Measurements from ENCODE around the gene ZNF12. TPM values are rescaled to one million over a fixed set of nuclear protein-coding genes. Genes with fewer than 3 reads are reported as not detected.
"Not testable (repeated sequence)": the region's sequence is repeated elsewhere in the genome, so short reads cannot be mapped to it uniquely, and the experiment has no call there.

Gene ZNF12
- total RNA-seq, 4 donors from 2014 or later, result 4.5 to 8.9 (median 5.3) TPM

- intact Hi-C loops (cut with DNase I; ENCODE audit: low total_unique reads), result no loop called here
- in situ Hi-C loops (cut with MboI; ENCODE audit: low sequenced_read_pairs in 4 of 4), result no loop called here
- no peak for ATAC-seq
Measured at GRCh38 chr7:6718124-6718523, 11.4 kb upstream of the ZNF12 start.

GRCh38 chr7:6715898-6716297, 9.2 kb upstream of the ZNF12 start:
- H3K36me3 ChIP-seq; H3K9me3 ChIP-seq; DNase-seq; ATAC-seq; H3K27ac ChIP-seq; H3K27me3 ChIP-seq; H3K4me3 ChIP-seq; in situ Hi-C loops (cut with MboI; ENCODE audit: low sequenced_read_pairs in 4 of 4); intact Hi-C loops (cut with DNase I; ENCODE audit: low total_unique reads); H3K4me1 ChIP-seq: not testable (repeated sequence)

More at GRCh38 chr7:6718124-6718523, 11.4 kb upstream of the ZNF12 start:
- no peak for DNase-seq
- Histone ChIP-seq H3K4me3 (no peak overlapping the region), H3K36me3 (no peaks in the 10 kb centered on the region), H3K27ac (no peak overlapping the region), H3K9me3 (no peaks in the 10 kb centered on the region), H3K27me3 (no peaks in the 10 kb centered on the region), H3K4me1 (no peaks in the 10 kb centered on the region)
- TF ChIP-seq POLR2A (IDR thresholded peaks at IDR 0.05) (no peak), CTCF (IDR thresholded peaks at IDR 0.05 in 4 of 5, conservative IDR thresholded peaks at IDR 0.05 in 1 of 5) (no peak)

GRCh38 chr7:6714360-6714759, 7.6 kb upstream of the ZNF12 start:
- TF ChIP-seq CTCF (IDR thresholded peaks at IDR 0.05 in 4 of 5, conservative IDR thresholded peaks at IDR 0.05 in 1 of 5), result no peak
- no peak for TF ChIP-seq POLR2A (IDR thresholded peaks at IDR 0.05)
- Histone ChIP-seq H3K4me1 (no peaks in the 10 kb centered on the region), H3K27ac (no peak overlapping the region), H3K9me3 (no peaks in the 10 kb centered on the region), H3K36me3 (no peaks in the 10 kb centered on the region), H3K4me3 (no peak overlapping the region), H3K27me3 (no peaks in the 10 kb centered on the region)
- in situ Hi-C loops (cut with MboI; ENCODE audit: low sequenced_read_pairs in 4 of 4) (no loop called here), intact Hi-C loops (cut with DNase I; ENCODE audit: low total_unique reads) (no loop called here)
- ATAC-seq (no peak), DNase-seq (no peak)

- H3K4me3 ChIP-seq, result no peak overlapping the region
- intact Hi-C loops (cut with DNase I; ENCODE audit: low total_unique reads) (loop anchor here (10.0 kb wide), 2 partner anchors 135 to 1505 kb away; partner anchors contain the start of gene ZDHHC4), in situ Hi-C loops (cut with MboI; ENCODE audit: low sequenced_read_pairs in 4 of 4) (no loop called here)
- ATAC-seq, result no peak
- no peak for DNase-seq
- no peaks in the 10 kb centered on the region for H3K27me3 ChIP-seq
- H3K36me3 ChIP-seq, result peaks cover 0 to 4% of the 10 kb centered on the region in 2 donors
- H3K9me3 ChIP-seq, result no peaks in the 10 kb centered on the region
- peaks cover 10 to 16% of the 10 kb centered on the region in 2 donors for H3K4me1 ChIP-seq
- H3K27ac ChIP-seq, result no peak overlapping the region
- no peak for TF ChIP-seq POLR2A (IDR thresholded peaks at IDR 0.05)
- TF ChIP-seq CTCF (IDR thresholded peaks at IDR 0.05 in 4 of 5, conservative IDR thresholded peaks at IDR 0.05 in 1 of 5), result no peak
Measured at GRCh38 chr7:6709808-6710207, 3.1 kb upstream of the ZNF12 start.

GRCh38 chr7:6708304-6708703, 1.6 kb upstream of the ZNF12 start:
- TF ChIP-seq CTCF (IDR thresholded peaks at IDR 0.05 in 4 of 5, conservative IDR thresholded peaks at IDR 0.05 in 1 of 5), result no peak
- TF ChIP-seq POLR2A (IDR thresholded peaks at IDR 0.05), result no peak
- H3K36me3 ChIP-seq, result peaks cover 0 to 16% of the 10 kb centered on the region in 2 donors
- H3K4me1 ChIP-seq, result peaks cover 18 to 19% of the 10 kb centered on the region in 2 donors
- H3K9me3 ChIP-seq, result no peaks in the 10 kb centered on the region
- intact Hi-C loops (cut with DNase I; ENCODE audit: low total_unique reads), result loop anchor here (10.0 kb wide), 2 partner anchors 134 to 1506 kb away; partner anchors contain the start of gene ZDHHC4
- in situ Hi-C loops (cut with MboI; ENCODE audit: low sequenced_read_pairs in 4 of 4), result no loop called here
- DNase-seq (no peak), ATAC-seq (no peak)
- no peak overlapping the region for H3K4me3 ChIP-seq
- H3K27ac ChIP-seq, result no peak overlapping the region
- no peaks in the 10 kb centered on the region for H3K27me3 ChIP-seq
